Measurements from ENCODE around the gene URM1.

URM1 gene

DNA sequence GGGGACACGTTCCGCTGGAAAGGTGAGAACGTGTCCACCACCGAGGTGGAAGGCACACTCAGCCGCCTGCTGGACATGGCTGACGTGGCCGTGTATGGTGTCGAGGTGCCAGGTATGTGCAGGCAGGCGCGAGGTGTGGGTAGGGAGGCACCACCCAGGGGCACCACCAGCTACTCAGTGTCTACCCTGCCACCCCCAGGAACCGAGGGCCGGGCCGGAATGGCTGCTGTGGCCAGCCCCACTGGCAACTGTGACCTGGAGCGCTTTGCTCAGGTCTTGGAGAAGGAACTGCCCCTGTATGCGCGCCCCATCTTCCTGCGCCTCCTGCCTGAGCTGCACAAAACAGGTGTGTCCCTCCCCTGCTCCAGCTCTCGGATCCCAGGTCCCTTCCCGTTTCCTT lies 15.7 kb upstream of the URM1 start:
- TF ChIP-seq CTCF (IDR thresholded peaks at IDR 0.05; ENCODE audit: extremely low read depth, missing control alignments) = no peak

DNA sequence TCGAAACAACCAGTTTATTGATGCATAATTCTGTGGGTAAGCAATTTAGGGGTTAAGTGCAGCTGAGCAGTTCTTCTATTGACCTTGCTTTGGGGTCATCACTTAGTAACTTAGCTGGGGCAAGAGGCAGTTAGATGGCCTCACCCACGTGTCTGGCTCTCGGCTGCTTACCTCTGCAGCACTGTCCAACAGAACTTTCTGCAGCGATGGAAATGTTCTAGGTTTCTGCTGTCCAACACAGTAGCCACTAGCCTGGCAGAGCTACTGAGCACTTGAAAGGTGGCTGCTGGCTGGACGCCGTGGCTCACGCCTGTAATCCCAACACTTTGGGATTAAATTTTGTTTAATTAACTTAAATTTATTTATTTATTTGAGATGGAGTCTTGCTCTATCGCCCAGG lies 13.1 kb upstream of the URM1 start:
- DNase-seq (ENCODE audit: low spot score) = no peak
- TF ChIP-seq CTCF (IDR thresholded peaks at IDR 0.05; ENCODE audit: extremely low read depth, missing control alignments) = no peak

More for the DNA sequence above, 15.7 kb upstream of the URM1 start:
- DNase-seq (ENCODE audit: low spot score) = no peak

DNA sequence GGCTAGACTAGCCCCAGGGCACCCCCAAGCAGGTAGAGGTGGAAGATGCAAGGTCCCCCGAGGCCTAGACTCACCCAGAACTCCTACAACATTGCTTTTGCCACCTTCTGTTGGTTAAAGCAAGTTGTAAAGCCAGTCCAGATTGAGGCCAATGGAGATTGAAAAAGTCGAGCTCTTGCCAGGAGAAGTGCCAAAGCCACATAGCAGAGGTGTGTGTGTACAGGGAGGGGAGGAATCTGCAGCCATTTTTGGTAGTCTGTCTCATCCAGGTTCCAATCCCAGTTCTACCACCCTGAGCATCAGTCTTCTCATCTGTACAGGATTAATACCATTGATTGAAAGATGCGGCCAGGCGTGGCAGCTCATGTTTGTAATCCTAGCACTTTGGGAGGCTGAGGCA lies 12.3 kb upstream of the URM1 start:
- DNase-seq (ENCODE audit: low spot score) = no peak
- TF ChIP-seq CTCF (IDR thresholded peaks at IDR 0.05; ENCODE audit: extremely low read depth, missing control alignments) = no peak

- DNase-seq (ENCODE audit: low spot score) = no peak
- no peak for TF ChIP-seq CTCF (IDR thresholded peaks at IDR 0.05; ENCODE audit: extremely low read depth, missing control alignments)
Measured at GRCh38 chr9:128360826-128361225, 10.3 kb upstream of the URM1 start.

GRCh38 chr9:128361296-128361985 lies 9.7 kb upstream of the URM1 start:
- DNase-seq (ENCODE audit: low spot score) = no peak
- no peak for TF ChIP-seq CTCF (IDR thresholded peaks at IDR 0.05; ENCODE audit: extremely low read depth, missing control alignments)

GRCh38 chr9:128361986-128362646 lies 9.1 kb upstream of the URM1 start:
- peak; percentile 86 for DNase-seq (ENCODE audit: low spot score)
- peak; percentile 96 for TF ChIP-seq CTCF (IDR thresholded peaks at IDR 0.05; ENCODE audit: extremely low read depth, missing control alignments)

- DNase-seq (ENCODE audit: low spot score) = no peak
- no peak for TF ChIP-seq CTCF (IDR thresholded peaks at IDR 0.05; ENCODE audit: extremely low read depth, missing control alignments)
Measured at GRCh38 chr9:128362774-128363173, 8.4 kb upstream of the URM1 start.
